HG03159 (cell line): ENCODE measurements around the gene NFIC.
"Not testable (repeated sequence)": the region's sequence is repeated elsewhere in the genome, so short reads cannot be mapped to it uniquely, and the experiment has no call there.

Experiments used
- ATAC-seq: cut with Tn5 transposase; IDR thresholded peaks from one replicate; pipeline ENCODE4 v1.9.1; 2021; ENCODE audit warnings: mild to moderate bottlenecking, moderate library complexity; ENCODE audit not compliant: unreplicated experiment

The NFIC gene

GRCh38 chr19:3336680-3337523 lies 29.5 kb upstream of the NFIC start:
- no peak for ATAC-seq

- ATAC-seq = no peak
Measured at GRCh38 chr19:3338541-3339181, 27.7 kb upstream of the NFIC start.

- no peak for ATAC-seq
Measured at GRCh38 chr19:3340340-3340739, 26.0 kb upstream of the NFIC start.

DNA sequence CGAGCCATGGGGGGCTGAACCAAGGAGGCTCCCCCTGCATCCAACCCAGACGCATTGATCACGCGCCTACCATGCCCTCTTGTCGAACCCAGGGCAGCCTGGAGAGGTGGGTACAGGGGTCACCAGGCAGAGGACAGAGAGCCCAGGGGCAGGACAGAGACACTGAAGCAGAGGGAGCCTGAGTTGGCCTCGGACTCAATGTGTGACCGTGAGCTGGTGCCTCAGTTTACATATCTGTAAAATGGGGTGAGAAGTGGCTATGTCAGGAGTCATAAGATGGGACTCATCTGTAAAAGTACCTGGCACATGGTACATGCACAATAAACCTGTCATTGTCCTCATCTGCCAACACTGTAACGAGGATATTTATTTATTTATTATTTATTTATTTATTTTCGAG lies 24.1 kb upstream of the NFIC start:
- no peak for ATAC-seq

- not testable (repeated sequence) for ATAC-seq
Measured at GRCh38 chr19:3342962-3343361, 23.4 kb upstream of the NFIC start.

DNA sequence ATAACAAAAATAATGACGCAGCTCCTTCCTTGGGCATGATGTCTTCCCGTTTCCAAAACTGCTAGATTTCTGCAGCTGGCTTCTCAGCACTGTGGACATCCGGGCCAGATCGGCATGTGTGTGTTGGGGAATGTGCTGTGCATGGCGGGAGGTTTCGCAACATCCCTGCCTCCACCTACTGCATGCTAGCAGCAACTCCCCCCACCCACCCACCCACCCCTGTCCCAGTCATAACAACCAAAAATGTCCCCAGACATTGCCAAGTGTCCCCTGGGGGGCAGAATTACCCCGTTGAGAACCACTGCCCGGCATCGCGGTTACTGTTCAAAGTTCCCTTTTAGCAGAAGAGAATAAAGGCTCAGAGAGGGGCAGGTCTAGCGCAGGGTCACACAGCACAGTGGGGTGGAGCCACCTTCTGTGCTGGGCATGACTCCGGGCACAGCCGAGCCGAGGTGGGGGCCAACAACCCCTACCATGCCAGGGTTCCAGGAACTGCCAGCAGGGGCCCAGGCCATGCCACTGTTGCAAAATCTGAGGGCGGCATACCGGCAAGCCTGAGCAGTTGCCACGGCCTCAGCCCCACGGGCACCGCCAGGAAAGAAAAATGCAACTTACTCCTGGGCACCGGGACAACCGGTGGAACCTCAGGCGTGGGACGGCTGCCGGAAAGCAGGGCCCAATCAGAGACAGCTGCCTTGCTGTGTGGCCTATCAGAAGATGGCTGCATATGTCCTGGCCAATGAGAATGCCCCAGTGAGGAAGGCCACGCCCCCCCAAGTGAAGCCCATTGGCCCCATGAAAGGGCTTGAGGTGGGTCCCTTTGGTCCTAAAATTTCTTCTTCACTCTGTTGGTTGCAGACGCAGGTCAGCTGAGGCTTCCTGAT lies 22.5 kb upstream of the NFIC start:
- ATAC-seq = no peak

- no peak for ATAC-seq
Measured at GRCh38 chr19:3344608-3345598, 21.5 kb upstream of the NFIC start.

GRCh38 chr19:3345850-3346460 lies 20.4 kb upstream of the NFIC start:
- ATAC-seq = no peak

DNA sequence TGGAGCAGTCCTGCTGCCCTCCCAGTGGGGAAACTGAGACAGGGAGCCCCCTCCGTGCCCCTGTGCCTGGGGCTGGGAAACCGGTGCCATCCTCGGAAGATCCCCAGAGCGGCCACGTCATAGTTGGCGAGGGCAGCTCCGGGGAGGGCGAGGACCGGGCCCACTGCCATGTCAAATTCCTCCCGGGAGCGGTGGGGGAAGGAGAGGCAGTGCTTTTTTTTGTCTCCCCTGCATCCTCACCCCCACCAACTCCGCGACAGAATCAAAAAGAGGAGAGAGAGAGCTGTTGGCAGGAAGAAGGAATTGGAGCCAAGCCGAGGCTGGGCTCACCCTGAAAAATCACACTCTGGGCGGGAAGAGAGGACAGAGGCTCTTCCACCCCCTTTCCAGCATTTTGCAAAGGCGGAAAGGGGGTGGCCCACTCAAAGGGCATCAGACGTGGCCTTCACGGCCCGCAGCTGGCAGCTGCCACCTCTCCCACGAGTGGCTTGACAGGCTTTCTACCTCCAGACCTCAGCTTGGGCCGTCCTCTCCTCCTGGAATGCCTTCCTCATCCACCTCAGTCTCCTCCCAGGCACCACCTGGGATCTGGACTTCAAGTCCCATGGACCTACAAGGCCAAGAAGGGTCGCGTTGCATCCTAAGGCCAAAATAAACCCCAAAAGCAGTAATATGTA lies 19.6 kb upstream of the NFIC start:
- no peak for ATAC-seq

DNA sequence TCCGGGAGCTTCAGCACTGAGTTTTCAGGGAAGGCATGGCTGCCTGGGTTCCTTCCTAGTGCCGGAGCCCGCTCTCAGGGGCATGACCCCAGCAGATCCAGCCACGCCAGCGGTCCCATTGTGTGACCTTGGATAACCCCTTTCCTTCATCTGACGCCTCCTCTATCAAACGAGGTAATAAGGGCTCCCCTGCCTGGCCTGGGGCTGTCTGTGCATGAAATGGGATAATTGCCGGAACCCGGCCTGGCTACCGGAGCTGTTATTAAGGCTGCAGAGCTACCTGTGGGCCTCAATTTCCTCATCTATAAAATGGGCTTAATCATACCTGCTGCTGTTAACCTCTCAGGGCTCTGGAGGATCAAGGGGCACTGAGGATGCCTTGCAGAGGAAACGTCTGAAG lies 18.3 kb upstream of the NFIC start:
- ATAC-seq = no peak

DNA sequence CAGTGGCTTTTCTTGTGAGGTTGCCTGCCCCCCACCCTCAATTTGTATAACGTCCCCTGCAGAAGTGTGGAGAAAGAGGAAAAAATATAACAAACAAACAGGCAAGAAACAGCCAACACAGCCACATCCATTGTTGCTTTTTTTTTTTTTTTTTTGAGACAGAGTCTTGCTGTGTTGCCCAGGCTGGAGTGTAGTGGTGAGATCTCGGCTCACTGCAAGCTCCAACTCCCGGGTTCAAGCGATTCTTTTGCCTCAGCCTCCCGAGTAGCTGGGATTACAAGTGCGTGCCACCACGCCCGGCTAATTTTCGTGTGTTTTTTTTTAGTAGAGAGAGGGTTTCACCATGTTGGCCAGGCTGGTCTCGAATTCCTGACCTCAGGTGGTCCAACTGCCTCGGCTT lies 17.9 kb upstream of the NFIC start:
- ATAC-seq = not testable (repeated sequence)

- no peak for ATAC-seq
Measured at GRCh38 chr19:3350014-3350663, 16.2 kb upstream of the NFIC start.

GRCh38 chr19:3351702-3352447 lies 14.5 kb upstream of the NFIC start:
- no peak for ATAC-seq

GRCh38 chr19:3353493-3353892 lies 12.9 kb upstream of the NFIC start:
- no peak for ATAC-seq

- no peak for ATAC-seq
Measured at GRCh38 chr19:3356805-3357204, 9.6 kb upstream of the NFIC start.

- no peak for ATAC-seq
Measured at GRCh38 chr19:3357271-3357991, 9.0 kb upstream of the NFIC start.

DNA sequence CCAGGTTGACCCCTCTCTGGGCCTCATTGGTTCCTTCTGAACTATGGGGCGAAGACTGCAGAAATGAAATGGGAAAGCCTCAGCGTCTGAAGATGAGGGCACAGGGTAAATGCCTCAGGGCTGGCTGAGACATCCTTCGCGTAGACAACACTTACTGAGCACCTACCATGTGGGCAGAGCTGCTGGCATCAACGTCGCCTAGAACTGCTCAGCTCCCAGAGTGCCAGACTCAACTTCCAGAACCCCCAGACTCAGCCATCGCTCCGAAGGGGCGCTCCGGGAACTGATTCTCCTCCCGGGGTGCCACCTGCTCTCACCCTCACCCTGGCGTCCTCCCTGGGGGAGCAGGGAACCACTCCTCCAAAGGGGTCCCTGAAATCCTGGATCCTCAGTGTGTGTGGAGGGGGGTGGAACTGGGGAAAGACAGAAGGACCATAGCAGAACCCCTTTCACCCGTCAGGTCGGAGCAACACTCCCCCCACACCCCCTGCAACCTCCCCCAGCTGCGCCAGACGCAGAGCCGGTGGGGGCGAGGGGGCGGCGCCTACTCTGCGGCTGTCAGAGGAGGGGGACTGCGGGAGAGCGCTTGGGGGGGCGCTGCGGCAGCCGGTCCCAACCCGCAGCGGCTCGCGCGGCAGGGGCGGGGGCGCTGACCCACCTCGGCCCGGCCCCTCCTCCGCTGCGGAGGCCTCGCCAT lies 8.2 kb upstream of the NFIC start:
- no peak for ATAC-seq
